ENCODE measurements around the gene ERC2.

ERC2 gene

DNA sequence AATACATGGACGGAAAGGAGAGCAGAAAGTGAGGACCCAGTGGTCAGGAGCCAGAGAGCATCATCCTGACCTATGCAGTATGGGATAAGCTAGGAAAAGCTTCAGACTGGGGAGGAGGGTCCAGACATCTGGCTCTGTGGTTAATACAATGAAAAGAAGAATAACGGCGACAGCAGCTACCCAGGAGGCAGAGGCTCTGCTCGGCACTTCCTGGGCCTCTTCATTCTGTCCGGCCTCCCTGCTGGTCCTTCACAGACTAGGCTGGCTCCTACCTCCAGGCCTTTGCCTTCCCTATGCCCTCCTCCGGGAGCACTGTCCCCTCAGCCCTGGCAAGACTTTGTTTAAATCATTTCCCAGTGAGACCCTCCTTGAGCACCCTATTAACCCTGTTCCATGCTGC lies 922.3 kb downstream of the ERC2 start:
- no peak for DNase-seq (ENCODE audit: low read depth in 1 of 2, low spot score in 1 of 2)

DNA sequence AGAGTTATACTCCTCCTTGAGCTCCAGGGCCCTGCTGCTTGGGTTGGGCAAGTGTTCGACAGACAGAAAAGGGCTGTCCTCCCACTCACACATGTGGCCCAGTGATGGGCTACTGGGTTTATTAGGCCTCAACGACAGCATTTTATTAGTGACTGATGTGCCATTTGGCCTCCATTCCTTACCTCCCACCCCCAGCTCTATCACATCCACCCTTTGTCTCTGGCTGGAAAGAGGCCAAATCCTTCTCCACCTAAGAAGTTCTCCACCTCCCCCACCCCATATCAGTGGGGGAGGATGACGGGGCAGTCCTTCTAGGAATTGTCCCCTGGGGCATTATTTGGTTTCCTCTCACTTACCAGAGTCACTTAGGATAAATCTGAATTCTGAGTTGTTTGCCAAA lies 924.0 kb downstream of the ERC2 start:
- DNase-seq (ENCODE audit: low read depth in 1 of 2, low spot score in 1 of 2), result no peak

DNA sequence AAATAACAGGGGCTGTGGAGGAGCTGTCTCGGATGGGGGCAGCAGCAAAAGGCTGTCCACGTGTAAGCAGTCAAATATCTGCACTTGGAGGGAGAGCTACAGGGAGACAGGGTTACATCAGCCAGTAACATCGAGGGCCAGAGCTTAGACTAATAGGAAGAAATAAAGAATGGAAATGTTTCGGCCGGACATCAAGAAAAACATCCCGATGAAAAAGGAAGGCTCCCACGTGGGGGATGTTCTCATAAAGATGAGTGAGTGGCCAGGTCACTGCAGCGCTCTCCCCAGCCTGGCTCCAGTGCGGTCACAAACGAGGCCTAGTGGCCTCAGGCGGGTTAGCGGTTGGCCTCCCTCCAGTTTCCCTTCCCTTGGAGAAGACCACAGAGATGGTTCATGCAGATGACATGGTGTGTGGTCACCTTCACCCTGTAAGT lies 925.1 kb downstream of the ERC2 start:
- DNase-seq (ENCODE audit: low read depth in 1 of 2, low spot score in 1 of 2), result no peak

DNA sequence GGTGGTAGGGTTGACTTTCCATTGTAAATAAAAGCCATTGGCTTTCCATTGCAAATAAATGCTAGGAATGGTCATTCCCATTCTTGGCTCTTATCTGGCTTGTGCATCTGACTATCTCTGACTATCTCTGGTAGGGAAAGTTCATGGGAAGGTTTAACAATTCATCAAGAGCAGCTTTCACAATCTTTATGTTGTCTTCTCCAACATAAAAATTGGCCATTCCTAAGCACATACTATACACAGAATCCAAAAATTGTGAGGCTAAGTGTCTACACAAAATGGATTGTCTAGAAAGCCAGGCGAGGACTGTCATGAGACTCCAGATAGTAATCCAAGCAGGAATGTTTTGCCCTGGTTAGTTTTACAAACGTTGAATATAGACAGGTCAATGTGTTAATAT lies 926.8 kb downstream of the ERC2 start:
- DNase-seq (ENCODE audit: low read depth in 1 of 2, low spot score in 1 of 2), result no peak

DNA sequence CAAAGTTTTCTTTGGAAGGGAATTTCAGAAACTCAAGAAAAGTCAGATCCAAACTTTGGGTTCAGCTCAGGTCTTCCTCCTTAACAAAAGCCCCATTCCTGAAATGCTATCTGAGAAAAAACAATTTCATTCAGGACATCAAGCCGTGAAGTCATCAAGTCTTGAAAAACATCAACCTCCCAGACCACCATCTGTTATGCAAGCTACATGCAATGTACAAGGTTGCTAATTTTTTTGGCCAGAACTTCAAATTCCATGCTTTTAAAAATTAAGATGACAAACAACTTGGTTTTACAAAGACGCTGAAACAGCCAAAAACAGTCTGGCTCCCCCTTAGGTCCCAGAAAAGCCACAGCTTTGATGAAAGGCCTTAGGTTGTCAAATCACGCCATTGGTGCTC lies 927.3 kb downstream of the ERC2 start:
- DNase-seq (ENCODE audit: low read depth in 1 of 2, low spot score in 1 of 2), result no peak

DNA sequence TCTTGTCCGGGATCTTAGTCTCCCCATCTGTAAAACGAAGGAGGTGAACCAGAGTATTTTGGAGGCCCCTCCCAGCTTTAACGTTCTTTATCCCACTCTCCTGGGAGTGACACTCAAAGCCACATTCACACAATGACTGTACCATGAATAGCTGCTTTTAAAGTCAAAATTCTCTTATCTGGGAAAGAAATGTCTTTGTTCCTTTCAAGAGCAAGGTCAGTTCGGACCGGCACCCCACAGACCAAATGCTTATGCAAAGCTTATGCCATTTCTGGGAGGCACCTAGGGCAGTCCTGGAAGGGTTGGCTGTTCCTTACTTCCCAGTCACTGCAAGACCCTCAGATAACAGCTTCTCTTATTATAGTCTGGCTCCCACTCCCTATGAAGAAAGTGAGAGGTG lies 927.7 kb downstream of the ERC2 start:
- DNase-seq (ENCODE audit: low read depth in 1 of 2, low spot score in 1 of 2), result no peak

DNA sequence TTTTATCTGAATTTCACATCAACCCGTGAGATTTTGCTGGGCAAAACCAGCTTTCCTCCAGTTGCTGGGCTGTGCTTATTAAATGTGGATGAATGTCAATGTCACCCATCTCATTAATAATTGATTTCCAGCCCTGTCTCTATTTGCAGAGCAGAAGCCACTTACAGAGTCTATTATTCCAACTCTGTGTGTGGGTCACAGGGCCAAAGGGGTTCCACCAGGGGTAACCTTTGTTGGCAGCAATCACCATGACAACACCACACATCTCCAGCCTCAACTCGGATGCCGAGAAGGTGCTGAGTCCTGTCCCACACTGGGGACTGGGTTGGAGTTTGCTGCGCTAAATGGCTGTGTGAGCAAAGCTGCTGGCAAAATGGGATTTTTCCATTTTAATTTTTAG lies 930.1 kb downstream of the ERC2 start:
- no peak for DNase-seq (ENCODE audit: low read depth in 1 of 2, low spot score in 1 of 2)

DNA sequence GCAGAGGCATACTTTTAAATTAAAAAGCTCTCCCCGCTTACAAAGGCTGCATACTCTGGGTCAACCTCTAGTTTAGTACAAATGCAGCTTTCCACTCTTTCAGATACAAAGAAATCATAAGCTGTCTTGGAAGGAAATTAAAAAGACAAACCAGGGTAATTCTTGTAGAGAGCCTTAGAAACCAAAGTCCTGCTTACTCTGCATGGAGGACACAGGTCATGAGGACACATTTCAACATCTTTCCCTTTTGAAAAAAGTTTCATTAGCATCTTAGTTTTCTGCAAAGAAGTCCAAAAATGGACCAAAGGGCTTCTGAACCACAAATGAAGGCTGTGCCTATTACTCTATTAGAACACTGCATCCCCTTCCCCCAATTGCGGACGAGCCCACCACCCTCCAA lies 930.7 kb downstream of the ERC2 start:
- DNase-seq (ENCODE audit: low read depth in 1 of 2, low spot score in 1 of 2), result no peak

DNA sequence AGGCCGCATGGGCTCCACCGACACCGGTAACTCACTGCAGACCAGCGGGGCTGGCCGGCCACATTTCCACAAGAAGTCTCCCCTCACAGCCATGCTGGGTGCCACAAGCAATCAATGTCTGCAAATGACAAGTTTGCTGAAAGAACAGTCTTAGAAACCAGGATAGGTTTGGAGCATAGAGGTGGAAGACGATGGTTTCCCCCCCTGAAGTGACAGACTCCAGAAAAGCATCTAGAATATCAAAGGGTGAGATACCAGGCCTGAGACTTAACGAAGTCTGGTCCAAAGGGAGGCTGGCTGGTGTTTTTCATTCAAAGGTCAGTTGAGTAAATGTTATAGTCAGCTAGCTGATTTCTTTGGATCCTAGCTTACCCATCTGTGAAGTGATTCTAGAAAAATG lies 931.1 kb downstream of the ERC2 start:
- no peak for DNase-seq (ENCODE audit: low read depth in 1 of 2, low spot score in 1 of 2)

DNA sequence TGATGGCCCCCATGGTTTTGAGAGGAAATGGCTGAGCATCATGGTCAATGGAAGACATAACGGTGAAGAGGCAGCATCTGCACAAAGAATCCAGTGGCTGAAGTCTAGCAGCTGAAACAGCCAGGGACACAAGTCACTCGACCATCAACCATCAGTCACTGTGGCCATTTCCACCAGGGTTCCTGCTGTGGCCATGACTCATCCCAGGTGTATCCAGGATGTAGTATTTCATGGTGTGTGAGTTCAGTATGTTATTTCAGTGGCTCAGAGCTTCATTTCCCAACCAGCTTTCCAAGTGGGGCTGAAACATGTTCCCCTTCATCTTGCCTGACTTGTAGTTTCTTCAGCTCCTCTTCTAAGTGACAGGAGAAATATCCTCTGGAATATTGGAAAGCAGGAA lies 933.4 kb downstream of the ERC2 start:
- DNase-seq (ENCODE audit: low read depth in 1 of 2, low spot score in 1 of 2), result no peak

DNA sequence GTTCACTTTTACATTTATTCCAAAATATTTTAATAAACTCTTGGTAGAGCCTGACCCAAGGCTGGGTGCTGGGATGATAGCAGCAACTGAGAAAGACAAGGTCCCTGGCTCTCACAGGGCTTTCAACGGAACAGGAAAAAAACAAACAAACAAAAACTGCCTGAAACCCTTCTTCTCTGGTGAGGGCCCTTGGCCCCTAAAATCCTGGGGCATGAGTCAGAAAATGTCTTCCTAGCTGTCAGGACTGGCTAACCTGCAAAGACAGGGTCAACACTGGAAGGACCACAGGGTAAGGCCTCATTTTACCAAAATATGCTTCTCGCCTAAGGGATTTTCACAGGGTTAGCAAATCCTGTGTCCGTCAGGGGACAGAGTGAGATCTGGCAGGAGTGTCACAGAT lies 935.5 kb downstream of the ERC2 start:
- no peak for DNase-seq (ENCODE audit: low read depth in 1 of 2, low spot score in 1 of 2)

DNA sequence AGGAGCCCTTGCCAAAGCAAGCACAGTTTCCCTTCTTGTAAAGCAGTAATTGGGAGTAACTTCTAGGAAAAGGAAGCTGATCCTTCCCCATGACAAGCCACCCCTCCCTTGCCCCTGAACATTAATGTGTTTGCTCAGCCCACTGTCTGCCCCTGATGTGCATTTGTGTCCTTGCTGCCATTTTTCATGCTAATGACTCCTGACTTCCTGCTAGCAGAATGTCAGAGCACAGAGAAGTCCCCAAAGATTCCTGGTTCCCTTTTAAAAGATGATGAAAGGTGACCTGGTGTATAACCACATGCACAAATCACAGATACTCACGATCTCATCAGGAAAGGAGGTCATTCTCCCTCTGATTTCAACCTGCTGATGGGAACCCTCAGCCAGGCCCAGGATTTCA lies 936.9 kb downstream of the ERC2 start:
- no peak for DNase-seq (ENCODE audit: low read depth in 1 of 2, low spot score in 1 of 2)

DNA sequence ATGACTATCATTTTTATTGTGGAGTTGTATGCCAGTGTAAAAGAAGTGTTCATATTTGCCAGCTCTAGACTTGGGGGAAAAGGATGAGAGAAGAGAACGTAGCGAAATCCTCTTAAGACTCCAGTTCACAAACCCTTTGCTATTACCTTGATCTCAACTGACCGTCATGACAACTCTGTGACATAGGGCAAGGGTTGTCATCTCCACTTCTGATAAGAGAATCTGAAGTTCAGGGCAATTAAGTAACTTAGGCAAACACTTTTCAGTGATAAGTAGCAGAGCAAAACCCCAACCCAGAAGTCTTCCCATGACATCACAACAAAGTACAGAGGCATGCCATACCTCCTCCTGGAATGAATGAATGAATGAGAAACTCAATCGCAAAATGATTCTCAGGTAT lies 940.9 kb downstream of the ERC2 start:
- no peak for DNase-seq (ENCODE audit: low read depth in 1 of 2, low spot score in 1 of 2)

DNA sequence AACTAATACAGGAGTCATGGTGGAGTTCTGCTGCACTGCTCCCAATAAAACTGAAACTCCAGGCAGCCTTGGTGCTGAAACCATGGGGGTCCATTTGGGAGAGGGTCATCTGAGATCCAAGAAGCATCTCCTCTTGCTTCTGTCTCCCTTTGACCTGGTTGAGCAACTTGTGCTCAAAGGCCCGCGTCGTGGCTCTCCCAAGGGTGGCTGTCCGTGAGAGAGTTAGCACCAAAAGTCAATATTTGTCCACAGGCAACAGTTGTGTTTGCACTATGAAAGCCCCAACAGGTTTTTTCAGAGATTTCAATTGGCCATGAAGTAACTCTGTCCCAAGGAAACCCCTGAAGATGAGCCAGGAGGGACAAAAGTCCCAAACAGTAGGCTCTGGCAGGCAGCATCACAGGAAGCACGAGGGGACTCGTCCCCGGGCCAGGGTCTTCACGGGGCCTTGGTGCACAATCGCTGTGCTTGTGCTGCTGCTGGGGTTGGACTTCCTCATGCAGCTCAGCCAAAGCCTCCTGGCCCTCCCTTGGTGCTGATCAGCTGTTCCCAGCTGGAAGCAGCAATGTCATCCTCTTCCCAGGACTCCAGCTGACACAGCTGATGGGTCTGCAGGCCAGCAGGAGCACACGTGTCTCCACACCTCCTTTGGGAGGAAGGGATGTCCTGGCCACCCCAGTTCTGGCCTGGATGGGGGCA lies 941.8 kb downstream of the ERC2 start:
- DNase-seq (ENCODE audit: low read depth in 1 of 2, low spot score in 1 of 2), result no peak

DNA sequence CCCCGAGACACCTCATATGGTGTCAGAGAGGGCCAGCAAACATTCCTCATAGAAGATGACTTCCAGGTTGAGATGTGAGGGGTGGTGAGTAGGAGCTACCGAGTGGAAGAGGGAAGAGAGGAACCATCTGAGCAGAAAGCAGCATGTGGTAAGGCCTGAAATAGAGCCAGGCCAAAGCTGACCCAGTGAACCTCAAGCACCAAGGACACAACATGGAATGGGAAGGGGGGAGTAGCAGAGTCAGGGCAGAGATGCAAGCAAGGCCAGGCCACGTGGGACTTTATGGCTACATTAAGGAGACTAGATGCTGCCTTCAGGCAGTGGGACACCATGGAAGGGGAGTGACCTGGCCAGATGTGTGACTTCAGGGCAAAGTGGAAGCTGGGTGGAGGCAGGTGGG lies 942.8 kb downstream of the ERC2 start:
- DNase-seq (ENCODE audit: low read depth in 1 of 2, low spot score in 1 of 2), result no peak

DNA sequence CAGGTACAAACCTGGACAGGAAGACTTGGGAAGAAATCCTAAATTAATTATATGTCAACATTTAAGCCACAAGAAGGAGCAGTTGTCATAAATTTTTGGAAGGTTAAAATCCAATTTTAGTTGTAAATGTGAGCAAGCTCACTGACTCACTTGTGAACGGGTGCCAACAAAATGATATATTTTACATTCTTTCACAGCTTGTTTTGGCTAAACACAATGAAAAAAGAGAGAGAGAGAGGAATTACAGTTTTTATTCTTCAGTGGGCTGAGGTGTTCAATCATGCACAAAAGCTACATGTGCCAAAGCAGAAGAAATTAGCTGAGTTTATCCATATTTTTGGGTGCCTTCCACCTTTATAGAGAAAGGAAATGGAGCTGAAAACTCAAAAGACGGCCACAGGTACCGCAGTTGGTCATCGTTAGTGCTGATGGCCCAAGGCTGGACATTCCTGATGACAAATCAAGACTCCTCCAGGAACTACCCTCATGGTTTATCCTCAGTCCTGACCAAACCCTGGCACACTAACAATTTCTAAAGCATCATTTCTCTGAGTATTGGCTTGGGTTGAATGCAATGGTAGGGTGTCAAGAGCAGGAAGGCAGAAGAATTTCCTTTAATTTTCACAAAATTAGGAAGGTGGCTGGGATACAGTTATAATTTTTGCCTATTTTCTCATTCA lies 943.6 kb downstream of the ERC2 start:
- DNase-seq (ENCODE audit: low read depth in 1 of 2, low spot score in 1 of 2), result no peak

DNA sequence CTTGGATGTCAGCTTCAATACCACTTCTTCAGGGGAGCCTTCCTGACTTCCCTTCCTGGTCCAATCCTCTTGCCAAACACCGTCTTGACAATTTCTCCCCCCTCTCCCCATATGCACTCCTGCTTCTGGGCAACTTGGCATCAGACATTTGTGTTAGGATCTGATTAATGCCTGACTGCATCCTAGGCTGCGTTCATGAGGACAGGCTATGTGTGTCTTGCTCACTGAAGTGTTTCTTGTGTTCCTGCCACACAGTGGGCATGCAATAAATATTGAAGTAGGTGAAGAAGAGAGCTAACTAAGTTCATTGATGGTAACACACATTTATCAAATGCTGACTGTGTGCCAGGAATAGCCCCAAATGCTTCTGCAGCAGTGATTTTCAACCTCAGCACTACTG lies 944.8 kb downstream of the ERC2 start:
- DNase-seq (ENCODE audit: low read depth in 1 of 2, low spot score in 1 of 2), result no peak

DNA sequence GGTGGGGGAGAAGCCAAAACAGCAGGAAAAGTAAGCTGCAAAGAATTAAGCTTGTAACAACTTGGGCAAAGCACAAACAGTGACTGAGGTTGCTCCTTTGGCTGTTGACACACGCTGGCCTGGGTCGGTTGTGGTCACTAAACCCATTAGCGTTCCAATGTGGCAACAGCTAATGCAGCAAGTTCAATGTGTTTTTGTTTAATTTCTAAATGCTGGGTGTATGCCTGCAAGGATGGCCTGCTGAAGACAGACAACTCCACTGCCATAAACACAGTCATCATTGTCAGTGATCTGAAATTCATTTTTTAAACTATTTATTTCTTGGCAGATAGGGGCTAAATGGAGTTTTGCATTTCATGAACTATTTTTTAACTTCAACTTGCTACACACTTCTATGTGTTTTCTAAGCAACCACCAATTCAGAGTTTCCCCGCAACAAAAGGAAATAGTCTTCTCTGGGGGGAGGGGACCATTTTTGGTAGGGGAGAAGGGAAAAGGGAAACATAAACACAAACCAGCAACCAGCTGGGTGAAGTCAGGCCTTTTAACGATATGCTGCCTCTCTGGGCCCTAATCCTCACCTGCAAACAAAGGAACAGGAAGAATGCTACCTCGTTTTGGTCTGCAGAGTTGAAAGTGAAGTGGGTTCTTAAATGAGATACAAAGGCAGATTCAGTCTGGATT lies 946.4 kb downstream of the ERC2 start:
- DNase-seq (ENCODE audit: low read depth in 1 of 2, low spot score in 1 of 2), result no peak

DNA sequence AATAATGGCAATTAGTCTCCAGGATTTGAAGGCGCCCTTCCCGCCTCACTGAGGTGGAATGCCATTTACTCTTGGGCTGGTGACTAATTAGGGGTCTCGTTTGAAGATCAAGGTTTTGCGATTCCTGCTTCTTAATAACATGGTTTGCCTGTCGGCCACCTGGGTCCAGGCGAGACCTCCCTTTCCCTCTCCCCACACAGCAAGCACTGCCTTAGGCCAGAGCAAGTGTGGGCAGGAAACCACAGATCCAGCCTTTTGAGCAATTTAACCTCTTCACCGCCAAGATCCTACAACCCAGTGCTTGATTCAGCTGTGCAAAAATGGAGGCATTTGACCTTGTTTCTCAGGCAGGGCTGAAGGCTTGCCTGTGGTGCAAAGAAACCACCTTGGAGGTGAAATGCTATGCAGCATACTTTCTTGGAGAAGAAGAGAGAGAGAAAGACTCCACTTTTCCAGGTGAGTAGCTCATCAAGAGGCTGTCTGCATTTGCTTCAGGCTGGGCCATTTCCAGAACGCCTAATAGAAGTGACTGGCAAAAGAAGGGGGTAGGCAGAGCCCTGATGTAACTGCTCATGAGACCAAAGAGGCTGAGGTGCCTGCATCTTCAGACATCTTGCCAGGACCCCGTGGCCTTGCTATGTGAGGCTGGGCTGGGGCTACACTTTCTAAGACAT lies 947.1 kb downstream of the ERC2 start:
- DNase-seq (ENCODE audit: low read depth in 1 of 2, low spot score in 1 of 2), result no peak

DNA sequence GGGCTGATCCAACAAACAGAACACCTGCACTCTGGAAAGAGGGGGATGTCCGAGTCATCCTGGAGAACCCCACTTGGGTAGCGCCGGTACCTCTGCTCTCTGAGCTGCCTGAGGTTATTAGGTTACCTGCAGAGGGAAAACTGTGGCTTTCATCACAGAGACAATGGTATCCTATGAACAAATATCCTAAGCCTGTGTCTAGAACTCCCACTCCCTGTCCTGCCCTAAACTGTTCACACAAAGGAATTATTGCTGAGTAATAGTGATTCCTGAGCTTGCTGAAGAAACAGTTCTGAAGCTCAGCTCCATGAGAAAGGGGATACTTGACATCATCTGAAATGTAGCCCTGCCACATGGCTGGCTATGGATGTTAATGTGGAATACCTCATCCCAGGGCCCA lies 949.2 kb downstream of the ERC2 start:
- no peak for DNase-seq (ENCODE audit: low read depth in 1 of 2, low spot score in 1 of 2)

DNA sequence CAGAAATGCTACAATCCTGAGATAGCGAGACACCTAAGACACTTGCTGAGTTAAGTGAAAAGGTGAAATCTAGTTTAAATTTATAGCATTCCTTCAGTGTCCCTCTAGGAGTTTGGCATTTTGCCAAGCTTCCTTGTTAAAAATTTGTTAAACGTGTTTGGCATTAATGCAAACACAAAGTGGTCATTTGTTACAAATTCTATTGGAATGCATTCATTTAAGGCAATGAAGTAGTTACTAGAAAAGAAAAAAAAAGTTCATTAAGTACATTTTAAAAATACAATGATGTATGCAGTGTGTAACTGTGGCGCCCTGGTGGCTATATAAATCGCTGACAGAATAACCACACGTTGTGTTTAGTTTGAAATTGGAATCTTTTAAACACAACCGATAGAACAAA lies 949.8 kb downstream of the ERC2 start:
- DNase-seq (ENCODE audit: low read depth in 1 of 2, low spot score in 1 of 2), result no peak

DNA sequence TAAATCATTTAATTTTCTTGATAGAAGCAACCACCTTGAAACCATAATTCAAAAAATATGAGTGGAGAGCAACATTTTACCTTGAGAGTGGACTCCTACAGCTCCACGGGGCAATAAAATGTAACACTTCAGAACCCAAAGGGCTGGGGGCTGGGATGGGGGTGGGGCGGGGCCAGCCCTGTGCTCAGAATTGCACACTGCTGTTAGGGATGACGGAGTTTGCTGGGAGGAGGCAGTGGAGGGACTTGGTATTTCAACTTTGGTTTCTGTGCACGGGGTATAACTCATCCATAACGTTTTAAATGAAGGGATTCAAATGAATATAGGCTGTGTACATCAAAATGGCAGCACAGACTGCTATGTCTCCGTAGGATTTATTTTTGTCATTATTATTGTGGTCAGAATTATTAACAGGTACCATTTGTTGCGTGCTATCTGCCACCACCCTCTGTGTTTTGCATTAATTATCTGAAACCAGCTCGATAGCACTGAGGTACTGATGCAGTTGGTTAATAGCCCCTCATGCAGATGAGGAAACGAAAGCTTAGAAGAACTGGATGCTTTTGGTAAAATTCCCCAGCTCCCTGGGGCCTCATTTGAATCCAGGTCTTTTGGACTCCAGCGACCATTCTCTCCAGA lies 951.8 kb downstream of the ERC2 start:
- DNase-seq (ENCODE audit: low read depth in 1 of 2, low spot score in 1 of 2), result no peak
